Ectodermal cell (in vitro differentiated cells): ENCODE measurements around the gene OPN1MW3.
"Not testable (repeated sequence)": the region's sequence is repeated elsewhere in the genome, so short reads cannot be mapped to it uniquely, and the experiment has no call there.

Experiments
- H3K27ac ChIP-seq: 2 replicates; pipeline ENCODE4 v1.7.0; 2013; ENCODE audit warnings: mild to moderate bottlenecking, low read depth, low read length; ENCODE audit not compliant: insufficient read depth, poor library complexity, severe bottlenecking
- H3K27me3 ChIP-seq: 2 replicates; pipeline ENCODE4 v1.7.0; 2013; ENCODE audit warnings: mild to moderate bottlenecking, low read length; ENCODE audit not compliant: insufficient read depth, control insufficient read depth, poor library complexity, severe bottlenecking
- H3K36me3 ChIP-seq: one replicate; pipeline ENCODE4 v1.7.0; 2013; ENCODE audit warnings: low read length; ENCODE audit not compliant: control insufficient read depth, insufficient read depth
- H3K4me1 ChIP-seq: one replicate; pipeline ENCODE4 v1.7.0; 2013; ENCODE audit warnings: low read length; ENCODE audit not compliant: control insufficient read depth, insufficient read depth
- H3K4me3 ChIP-seq: 2 replicates; pipeline ENCODE4 v1.7.0; 2013; ENCODE audit warnings: low read depth, low read length, control low read depth; ENCODE audit not compliant: insufficient read depth
- H3K9me3 ChIP-seq: 2 replicates; pipeline ENCODE4 v1.7.0; 2013; ENCODE audit warnings: mild to moderate bottlenecking, low read length, moderate library complexity; ENCODE audit not compliant: control insufficient read depth
- WGBS, 2 experiments: methylation state at CpG; one replicate each; pipeline ENCODE4 v1.1.7; 2013; ENCODE audit warnings: missing lambda C conversion rate in 2 of 2; 5-methylcytosine and 5-hydroxymethylcytosine counted together

The OPN1MW3 gene

GRCh38 chrX:154295664-154296310 lies 38.4 kb downstream of the OPN1MW3 start, which contains the start of gene TKTL1:
TSS of gene TKTL1 (plus strand) at chrX:154295795. CDS start at chrX:154295860, 65 bp downstream.
- Histone ChIP-seq H3K4me1 (no peaks in the 10 kb centered on the region), H3K9me3 (no peaks in the 10 kb centered on the region), H3K36me3 (no peaks in the 10 kb centered on the region), H3K27ac (no peak within 1 kb of the TSS), H3K27me3 (no peaks in the 10 kb centered on the region), H3K4me3 (no peak within 1 kb of the TSS)
- WGBS, 2 experiments, result 96% methylated on average over 37 of the region's 37 CpGs

GRCh38 chrX:154296731-154297130 lies 39.3 kb downstream of the OPN1MW3 start:
- Histone ChIP-seq H3K27ac (no peak overlapping the region), H3K4me1 (no peaks in the 10 kb centered on the region), H3K36me3 (no peaks in the 10 kb centered on the region), H3K27me3 (no peaks in the 10 kb centered on the region), H3K4me3 (no peak overlapping the region), H3K9me3 (no peaks in the 10 kb centered on the region)
- 93 to 96% methylated on average over 18 of the region's 18 CpGs for WGBS, 2 experiments

GRCh38 chrX:154298312-154298711 lies 40.9 kb downstream of the OPN1MW3 start:
- Histone ChIP-seq H3K4me3 (no peak overlapping the region), H3K9me3 (no peaks in the 10 kb centered on the region), H3K36me3 (no peaks in the 10 kb centered on the region), H3K27me3 (no peaks in the 10 kb centered on the region), H3K4me1 (no peaks in the 10 kb centered on the region), H3K27ac (no peak overlapping the region)
- 90 to 92% methylated on average over 7 of the region's 7 CpGs for WGBS, 2 experiments

GRCh38 chrX:154300816-154301215 lies 43.4 kb downstream of the OPN1MW3 start:
- 94 to 96% methylated on average over 7 of the region's 8 CpGs for WGBS, 2 experiments
- H3K4me3 ChIP-seq, result no peak overlapping the region
- no peaks in the 10 kb centered on the region for H3K27me3 ChIP-seq
- no peaks in the 10 kb centered on the region for H3K9me3 ChIP-seq
- no peaks in the 10 kb centered on the region for H3K36me3 ChIP-seq
- H3K4me1 ChIP-seq, result peaks cover 10% of the 10 kb centered on the region
- no peak overlapping the region for H3K27ac ChIP-seq

GRCh38 chrX:154302998-154303397 lies 45.6 kb downstream of the OPN1MW3 start:
- peaks cover 10% of the 10 kb centered on the region for H3K4me1 ChIP-seq
- H3K9me3 ChIP-seq, H3K27ac ChIP-seq, H3K4me3 ChIP-seq, H3K36me3 ChIP-seq, H3K27me3 ChIP-seq: not testable (repeated sequence)
- WGBS, 2 experiments, result 91 to 94% methylated on average over 7 of the region's 7 CpGs

GRCh38 chrX:154303476-154303875 lies 46.1 kb downstream of the OPN1MW3 start:
- H3K36me3 ChIP-seq, result no peaks in the 10 kb centered on the region
- no peak overlapping the region for H3K4me3 ChIP-seq
- H3K27me3 ChIP-seq, result no peaks in the 10 kb centered on the region
- no peak overlapping the region for H3K27ac ChIP-seq
- 90% methylated on average over 8 of the region's 8 CpGs for WGBS, 2 experiments
- H3K9me3 ChIP-seq, result no peaks in the 10 kb centered on the region
- peaks cover 10% of the 10 kb centered on the region for H3K4me1 ChIP-seq

GRCh38 chrX:154304846-154305245 lies 47.5 kb downstream of the OPN1MW3 start:
- H3K9me3 ChIP-seq, result no peaks in the 10 kb centered on the region
- H3K27ac ChIP-seq, result peak overlapping the region; percentile 55
- H3K4me3 ChIP-seq, result no peak overlapping the region
- no peaks in the 10 kb centered on the region for H3K36me3 ChIP-seq
- H3K4me1 ChIP-seq, result peaks cover 10% of the 10 kb centered on the region
- H3K27me3 ChIP-seq, result no peaks in the 10 kb centered on the region
- WGBS, 2 experiments, result 58 to 65% methylated on average over 9 to 10 of the region's 10 CpGs

- H3K27ac ChIP-seq, result no peak overlapping the region
- WGBS, 2 experiments, result 89 to 94% methylated on average over 11 of the region's 11 CpGs
- H3K9me3 ChIP-seq, result no peaks in the 10 kb centered on the region
- no peak overlapping the region for H3K4me3 ChIP-seq
- H3K4me1 ChIP-seq, result peaks cover 10% of the 10 kb centered on the region
- H3K27me3 ChIP-seq, result no peaks in the 10 kb centered on the region
- H3K36me3 ChIP-seq, result no peaks in the 10 kb centered on the region
Observed at GRCh38 chrX:154305541-154306205, 48.3 kb downstream of the OPN1MW3 start.

GRCh38 chrX:154307202-154307601 lies 49.8 kb downstream of the OPN1MW3 start:
- no peak overlapping the region for H3K27ac ChIP-seq
- H3K27me3 ChIP-seq, result no peaks in the 10 kb centered on the region
- H3K36me3 ChIP-seq, result no peaks in the 10 kb centered on the region
- peaks cover 10% of the 10 kb centered on the region for H3K4me1 ChIP-seq
- H3K4me3 ChIP-seq, result no peak overlapping the region
- 94 to 95% methylated on average over 6 of the region's 6 CpGs for WGBS, 2 experiments
- no peaks in the 10 kb centered on the region for H3K9me3 ChIP-seq

GRCh38 chrX:154308108-154308946 lies 50.9 kb downstream of the OPN1MW3 start:
- Histone ChIP-seq H3K9me3 (no peaks in the 10 kb centered on the region), H3K4me1 (peaks cover 10% of the 10 kb centered on the region), H3K36me3 (no peaks in the 10 kb centered on the region), H3K27me3 (no peaks in the 10 kb centered on the region), H3K27ac (no peak overlapping the region), H3K4me3 (no peak overlapping the region)
- 67 to 68% methylated on average over 9 of the region's 9 CpGs for WGBS, 2 experiments
